H1 (cell line): ENCODE data around the gene XKR7. TPM values are rescaled to one million over a fixed set of nuclear protein-coding genes. Genes with fewer than 3 reads are reported as not detected.

Source experiments
- RNF2 ChIP-seq: fragments of 200-900, 300-1000 bp; sonication (generic); IDR thresholded peaks from 2 replicates; pipeline ENCODE4 v1.7.1; 2016; ENCODE audit warnings: borderline replicate concordance, low read depth, mild to moderate bottlenecking, antibody characterized with exemption, low read length; ENCODE audit not compliant: poor library complexity, severe bottlenecking; ENCODE audit errors: missing control alignments
- SP1 ChIP-seq: IDR thresholded peaks from 2 replicates; pipeline ENCODE4 v1.6.1; 2011; ENCODE audit warnings: low read depth, low read length
- polyA plus RNA-seq, 7 experiments: library from polyadenylated mRNA; depleted of rRNA in 3 of 7; stranded (reverse) in 5 of 7; unstranded in 2 of 7; fragments of >200 nt in 5 of 7; fragments of 200-250 nt in 2 of 7; gene quantifications; 1 replicate in 5 of 7; 2 replicates in 1 of 7; 4 replicates in 1 of 7; pipeline versions ENCODE4 v1.2.1 to v1.2.3, GENCODE V29; 2011 to 2013; ENCODE audit warnings: missing spikeins in 2 of 7, mixed read lengths in 2 of 7
- total RNA-seq: library from RNA; stranded (reverse); fragmentation: NEBNext Ultra II Directional; extraction: Animal tissue kit (Norgen Biotek cat#: 25700); gene quantifications from 2 replicates; pipeline ENCODE4 v1.2.1, GENCODE V29; 2021
- TF ChIP-seq, protein P1 (sequence below): IDR thresholded peaks from 2 replicates; pipeline ENCODE4 v1.6.1; 2012; ENCODE audit warnings: inconsistent platforms

XKR7 gene
- total and polyA plus RNA-seq, 2 of the 8 experiments (the other 6 are each of a cell fraction or from before 2014, with no cell fraction given): 1.8 to 2.4 TPM

DNA sequence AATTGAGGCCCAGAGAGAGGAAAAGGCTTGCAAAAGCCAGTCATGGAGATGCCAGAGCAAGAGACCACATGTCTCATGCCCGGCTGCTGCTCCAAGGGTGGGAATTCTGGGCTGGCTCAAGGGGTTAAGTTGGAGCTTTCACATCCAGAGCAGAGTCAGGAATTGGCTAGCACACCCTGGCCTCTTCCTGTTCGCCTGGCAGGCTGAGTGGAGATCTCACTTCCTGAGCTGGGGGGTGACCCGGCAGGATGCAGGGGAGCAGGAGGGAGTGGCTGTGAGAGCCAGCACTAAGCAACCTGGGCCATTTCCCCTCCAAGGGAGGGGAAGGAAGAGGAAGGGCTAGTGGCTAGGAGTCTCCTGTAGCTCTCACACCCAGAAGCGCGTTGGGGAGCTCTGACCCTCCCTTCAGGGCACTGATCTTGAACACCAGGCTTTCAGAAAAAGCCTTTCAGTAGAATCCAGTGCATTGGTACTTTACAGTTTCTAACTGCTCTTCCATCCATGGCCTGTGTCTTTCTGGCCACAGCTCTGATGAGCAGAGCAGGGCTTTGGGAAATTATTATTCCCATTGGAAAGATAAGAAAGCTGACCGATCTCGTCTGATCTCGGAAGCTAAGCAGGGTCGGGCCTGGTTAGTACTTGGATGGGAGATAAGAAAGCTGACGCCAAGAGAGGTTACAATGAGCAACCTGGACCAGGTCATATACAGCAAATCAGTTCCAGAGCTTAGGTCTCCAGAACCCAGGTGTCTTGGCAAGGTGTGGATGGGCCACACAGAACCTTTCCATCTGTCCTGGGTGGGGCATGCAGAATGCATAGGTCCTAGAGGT lies 40.1 kb downstream of the XKR7 start (continued):
- TF ChIP-seq SP1: 0 out of 2 replicates have a peak, but pooled peaks have one; percentile 24
- no peak for TF ChIP-seq RNF2
- TF ChIP-seq, protein P1, sequence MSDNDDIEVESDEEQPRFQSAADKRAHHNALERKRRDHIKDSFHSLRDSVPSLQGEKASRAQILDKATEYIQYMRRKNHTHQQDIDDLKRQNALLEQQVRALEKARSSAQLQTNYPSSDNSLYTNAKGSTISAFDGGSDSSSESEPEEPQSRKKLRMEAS: peak; percentile 13; the same call in 1 of the 2 replicates
- TF ChIP-seq, all 59 proteins: peak for 3
